GM10266 (cell line): Measurements from ENCODE around the gene SH3BGR.

ENCODE experiments used
- DNase-seq: peaks from one replicate; pipeline ENCODE4 v3.0.0; 2012; ENCODE audit errors: extremely low spot score
- TF ChIP-seq, protein P1 (sequence below): IDR thresholded peaks from 2 replicates; pipeline ENCODE4 v1.5.1; 2012; ENCODE audit warnings: mild to moderate bottlenecking, low read depth; ENCODE audit not compliant: control insufficient read depth, insufficient read depth; ENCODE audit errors: missing control alignments

Gene SH3BGR

DNA sequence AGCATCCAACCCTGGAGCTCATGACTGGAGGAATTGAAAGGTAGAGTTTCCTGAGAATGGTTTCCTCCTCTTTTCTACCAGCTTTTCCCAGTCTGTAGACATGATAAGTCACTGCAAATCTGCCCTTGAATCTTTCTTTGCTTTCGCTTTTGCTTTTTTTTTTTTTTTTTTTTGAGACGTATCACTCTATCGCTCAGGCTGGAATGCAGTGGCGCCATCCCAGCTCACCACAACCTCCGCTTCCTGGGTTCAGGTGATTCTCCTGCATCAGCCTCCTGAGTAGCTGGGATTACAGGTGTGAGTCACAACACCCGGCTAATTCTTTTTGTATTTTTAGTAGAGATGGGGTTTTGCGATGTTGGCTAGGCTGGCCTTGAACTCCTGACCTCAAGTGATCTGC lies 4.5 kb upstream of the SH3BGR start:
- TF ChIP-seq, protein P1, sequence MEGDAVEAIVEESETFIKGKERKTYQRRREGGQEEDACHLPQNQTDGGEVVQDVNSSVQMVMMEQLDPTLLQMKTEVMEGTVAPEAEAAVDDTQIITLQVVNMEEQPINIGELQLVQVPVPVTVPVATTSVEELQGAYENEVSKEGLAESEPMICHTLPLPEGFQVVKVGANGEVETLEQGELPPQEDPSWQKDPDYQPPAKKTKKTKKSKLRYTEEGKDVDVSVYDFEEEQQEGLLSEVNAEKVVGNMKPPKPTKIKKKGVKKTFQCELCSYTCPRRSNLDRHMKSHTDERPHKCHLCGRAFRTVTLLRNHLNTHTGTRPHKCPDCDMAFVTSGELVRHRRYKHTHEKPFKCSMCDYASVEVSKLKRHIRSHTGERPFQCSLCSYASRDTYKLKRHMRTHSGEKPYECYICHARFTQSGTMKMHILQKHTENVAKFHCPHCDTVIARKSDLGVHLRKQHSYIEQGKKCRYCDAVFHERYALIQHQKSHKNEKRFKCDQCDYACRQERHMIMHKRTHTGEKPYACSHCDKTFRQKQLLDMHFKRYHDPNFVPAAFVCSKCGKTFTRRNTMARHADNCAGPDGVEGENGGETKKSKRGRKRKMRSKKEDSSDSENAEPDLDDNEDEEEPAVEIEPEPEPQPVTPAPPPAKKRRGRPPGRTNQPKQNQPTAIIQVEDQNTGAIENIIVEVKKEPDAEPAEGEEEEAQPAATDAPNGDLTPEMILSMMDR = no peak
- DNase-seq = no peak

DNA sequence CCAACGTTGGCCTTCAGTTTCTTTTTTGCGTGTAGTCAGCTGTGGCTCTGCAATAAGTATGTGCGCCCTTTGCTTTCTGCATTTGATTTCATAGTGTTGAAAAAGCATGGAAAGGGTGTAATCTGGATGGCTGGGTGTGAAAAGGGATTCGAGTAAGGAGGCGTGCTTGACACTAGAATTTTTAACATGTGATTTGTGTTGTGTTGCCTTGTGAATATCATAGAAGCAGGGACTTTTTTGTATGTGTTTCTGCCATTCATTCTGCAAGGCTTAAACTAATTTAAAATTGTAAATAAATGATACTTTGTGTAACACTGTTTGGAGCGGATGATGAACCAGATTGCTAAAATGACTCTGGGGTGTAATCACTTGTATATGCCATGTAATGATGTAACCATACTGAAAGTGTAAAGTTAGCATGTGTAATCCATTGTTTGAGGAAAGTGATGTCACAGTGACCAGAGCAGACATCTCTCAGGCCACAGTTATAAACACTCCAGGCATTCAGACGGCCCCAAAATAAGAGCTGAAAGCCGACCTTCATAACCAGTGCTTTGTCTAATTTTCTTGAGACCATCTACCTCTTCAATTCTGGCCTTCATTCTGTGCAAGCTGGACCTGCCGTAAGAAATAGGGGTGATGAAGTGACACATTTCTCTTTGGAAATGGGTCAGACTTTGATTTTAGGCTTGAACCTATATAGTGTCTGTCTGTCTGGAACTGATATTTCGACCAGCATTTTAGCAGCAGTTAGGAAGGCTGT lies 618 bp downstream of the SH3BGR start:
- DNase-seq = no peak
- TF ChIP-seq, protein P1 = no peak

DNA sequence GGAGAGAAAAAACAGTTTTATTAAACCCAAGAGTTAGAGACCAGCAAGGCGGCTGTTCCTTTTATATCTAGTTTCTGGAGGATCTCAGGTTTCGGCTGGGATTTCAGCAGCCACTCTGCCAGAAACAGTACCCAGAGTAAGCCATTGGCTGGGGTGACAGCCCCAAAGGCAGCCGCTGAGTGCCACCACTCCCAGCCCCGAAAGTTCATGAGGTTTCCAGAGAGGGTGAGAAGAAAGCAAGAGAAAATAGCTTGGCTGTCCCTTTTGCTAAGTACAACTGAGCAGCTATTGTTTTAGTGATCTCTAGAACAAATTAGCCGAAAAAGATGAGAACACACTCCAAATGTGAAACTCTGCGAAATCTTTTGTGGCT lies 1.2 kb downstream of the SH3BGR start:
- TF ChIP-seq, protein P1 = no peak
- no peak for DNase-seq

DNA sequence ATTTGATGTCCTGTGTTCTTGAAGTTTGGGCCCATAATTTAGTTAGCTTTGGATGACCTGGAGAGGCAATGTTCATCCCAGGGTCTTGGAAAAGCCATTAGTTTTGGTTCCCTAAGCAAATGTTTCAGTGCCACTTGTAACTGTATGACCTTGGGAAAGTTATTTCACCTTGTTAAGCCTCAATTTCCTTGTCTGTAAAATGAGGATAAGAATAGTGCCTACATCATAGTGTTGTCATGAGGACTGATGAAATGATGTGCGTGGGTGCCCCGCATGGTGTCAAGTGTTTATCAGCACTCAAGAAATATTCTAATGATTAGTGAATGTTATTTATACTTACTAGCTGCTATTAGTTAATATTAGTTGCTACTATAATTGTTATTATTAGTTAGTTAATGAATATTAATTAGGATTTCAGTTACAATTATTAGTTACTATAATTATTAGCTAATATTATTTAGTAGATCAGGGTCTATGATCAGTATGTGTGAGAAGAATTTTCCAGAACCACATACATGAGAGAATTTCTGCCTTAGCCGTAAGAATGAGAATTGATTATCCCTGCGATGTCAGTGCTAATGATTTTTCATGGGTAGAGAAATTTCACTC lies 1.9 kb downstream of the SH3BGR start:
- TF ChIP-seq, protein P1 = no peak
- DNase-seq = no peak

DNA sequence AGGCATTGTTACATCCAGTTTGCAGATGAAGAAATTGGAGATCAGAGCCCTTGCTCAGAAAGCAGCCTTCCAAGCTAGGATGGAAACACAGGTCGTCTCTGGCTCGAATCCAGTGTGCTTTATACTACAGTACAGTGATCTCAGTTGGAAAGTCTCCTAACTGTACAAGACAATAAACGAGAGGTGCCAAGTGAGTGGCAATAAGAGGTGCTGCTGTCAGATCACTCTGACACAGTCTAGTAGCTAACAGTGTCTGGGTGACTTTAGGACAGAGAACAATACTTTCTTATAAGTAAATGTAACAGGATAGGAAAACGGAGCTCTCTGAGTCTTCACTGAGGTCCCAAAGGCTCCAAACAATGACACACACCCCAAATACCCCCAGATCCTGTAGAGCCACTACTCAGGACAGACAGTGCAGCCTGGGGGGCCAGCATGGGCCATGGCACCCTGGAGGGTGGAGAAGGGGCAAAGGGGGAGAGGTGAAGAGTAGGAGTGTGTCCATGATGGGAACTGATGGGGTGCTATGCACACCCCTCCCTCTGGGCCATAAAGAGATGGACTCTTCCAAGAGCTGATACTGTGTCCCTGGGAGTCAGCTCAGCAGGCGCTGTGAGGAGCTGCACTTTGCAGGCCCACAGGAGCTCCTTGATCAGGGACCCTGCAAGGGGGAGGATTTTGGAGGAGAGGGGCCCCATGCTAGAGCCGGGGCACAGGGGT lies 3.3 kb downstream of the SH3BGR start:
- TF ChIP-seq, protein P1 = no peak
- no peak for DNase-seq

DNA sequence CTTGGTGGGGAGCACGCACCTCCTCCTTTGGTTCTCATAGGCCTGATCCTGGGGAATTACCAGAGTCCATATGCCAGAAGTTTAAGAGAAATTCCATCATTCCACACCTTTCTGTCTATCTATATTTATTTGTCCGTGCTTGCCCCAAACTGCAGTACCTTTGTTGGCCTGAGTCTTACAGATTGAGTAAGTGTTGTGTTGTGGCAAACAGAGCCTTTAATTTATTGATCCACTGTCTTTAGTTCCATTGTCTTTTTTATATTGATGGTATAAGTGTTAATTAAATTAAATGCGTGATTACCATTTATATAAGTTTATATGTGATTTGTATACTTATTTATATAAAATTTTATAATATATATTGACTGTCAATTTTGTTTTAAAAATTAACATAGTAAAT lies 4.9 kb downstream of the SH3BGR start:
- no peak for DNase-seq
- TF ChIP-seq, protein P1 = no peak

DNA sequence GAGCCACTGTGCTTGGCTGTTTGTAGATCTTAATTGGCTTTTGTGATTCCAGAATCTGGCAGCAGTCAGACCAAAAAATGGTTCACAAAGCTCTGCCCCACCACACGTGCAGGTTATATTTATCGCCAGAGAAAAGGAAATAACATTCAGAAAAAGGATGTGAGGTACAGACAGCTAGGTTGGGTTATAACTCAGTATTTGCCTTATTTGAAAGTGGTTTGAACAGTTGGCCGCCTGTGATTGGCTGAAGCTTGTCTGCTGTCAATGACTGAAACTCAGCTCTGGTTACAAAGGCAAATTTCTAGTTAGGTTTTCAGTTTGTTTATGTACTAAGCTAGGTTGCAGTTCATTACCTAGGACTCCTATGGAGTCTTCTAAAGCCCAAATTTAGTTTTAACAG lies 9.6 kb downstream of the SH3BGR start:
- TF ChIP-seq, protein P1 = no peak
- no peak for DNase-seq
